Measurements from ENCODE around the gene CTDSP2. TPM values are rescaled to one million over a fixed set of nuclear protein-coding genes. Genes with fewer than 3 reads are reported as not detected.

CTDSP2 gene
- total RNA-seq, 2 experiments from 2014 or later = 44.2 to 118 TPM

GRCh38 chr12:57826400-57826799 lies 20.1 kb downstream of the CTDSP2 start:
- no peak for DNase-seq (ENCODE audit: low spot score)
- BruUV-seq (replicated peaks) = no TSS peak
- H4K20me1 ChIP-seq (ENCODE audit: insufficient read depth, low read length) = no peaks in the 10 kb centered on the region
- no peak overlapping the region for H3K27ac ChIP-seq (ENCODE audit: low read depth, low read length, poor library complexity, severe bottlenecking)
- H3K9me3 ChIP-seq (ENCODE audit: low read length) = no peaks in the 10 kb centered on the region
- H3K4me1 ChIP-seq (ENCODE audit: insufficient read depth, low read length, poor library complexity, severe bottlenecking) = peaks cover 1% of the 10 kb centered on the region
- intact Hi-C loops (cut with micrococcal nuclease; ENCODE audit: unreplicated experiment) = no loop called here
- TF ChIP-seq, protein P1, sequence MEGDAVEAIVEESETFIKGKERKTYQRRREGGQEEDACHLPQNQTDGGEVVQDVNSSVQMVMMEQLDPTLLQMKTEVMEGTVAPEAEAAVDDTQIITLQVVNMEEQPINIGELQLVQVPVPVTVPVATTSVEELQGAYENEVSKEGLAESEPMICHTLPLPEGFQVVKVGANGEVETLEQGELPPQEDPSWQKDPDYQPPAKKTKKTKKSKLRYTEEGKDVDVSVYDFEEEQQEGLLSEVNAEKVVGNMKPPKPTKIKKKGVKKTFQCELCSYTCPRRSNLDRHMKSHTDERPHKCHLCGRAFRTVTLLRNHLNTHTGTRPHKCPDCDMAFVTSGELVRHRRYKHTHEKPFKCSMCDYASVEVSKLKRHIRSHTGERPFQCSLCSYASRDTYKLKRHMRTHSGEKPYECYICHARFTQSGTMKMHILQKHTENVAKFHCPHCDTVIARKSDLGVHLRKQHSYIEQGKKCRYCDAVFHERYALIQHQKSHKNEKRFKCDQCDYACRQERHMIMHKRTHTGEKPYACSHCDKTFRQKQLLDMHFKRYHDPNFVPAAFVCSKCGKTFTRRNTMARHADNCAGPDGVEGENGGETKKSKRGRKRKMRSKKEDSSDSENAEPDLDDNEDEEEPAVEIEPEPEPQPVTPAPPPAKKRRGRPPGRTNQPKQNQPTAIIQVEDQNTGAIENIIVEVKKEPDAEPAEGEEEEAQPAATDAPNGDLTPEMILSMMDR (conservative IDR thresholded peaks at IDR 0.05; ENCODE audit: low read length) = no peak
- TF ChIP-seq EZH2phosphoT487 (IDR thresholded peaks at IDR 0.05; ENCODE audit: borderline replicate concordance, low read depth, low read length) = no peak
- peaks cover 73% of the 10 kb centered on the region for H3K36me3 ChIP-seq (ENCODE audit: insufficient read depth, low read length)
- peaks cover 12% of the 10 kb centered on the region; the same call in 1 of the 2 replicates for H3K79me2 ChIP-seq (ENCODE audit: insufficient read depth, low read depth, low read length)
- no peak overlapping the region for H3K4me3 ChIP-seq (ENCODE audit: low read depth, low read length, poor library complexity, severe bottlenecking)
- no peak overlapping the region for H2AFZ ChIP-seq (ENCODE audit: low read length)
- CTCF ChIA-PET (ENCODE audit: unreplicated experiment) = no interaction called here
- no peaks in the 10 kb centered on the region for H3K9me2 ChIP-seq (ENCODE audit: insufficient read depth, low read length)
- no peak overlapping the region for H3K4me2 ChIP-seq (ENCODE audit: low read length)
- POLR2A ChIA-PET = interaction anchor here (1.1 to 1.3 kb wide), 2 partner anchors 20 to 71 kb away, joined by 3 to 4 read pairs; no protein-coding TSS in a partner anchor

GRCh38 chr12:57825451-57825850 lies 21.1 kb downstream of the CTDSP2 start:
- no peaks in the 10 kb centered on the region for H3K9me3 ChIP-seq (ENCODE audit: low read length)
- no peaks in the 10 kb centered on the region for H3K9me2 ChIP-seq (ENCODE audit: insufficient read depth, low read length)
- TF ChIP-seq, protein P1 (conservative IDR thresholded peaks at IDR 0.05; ENCODE audit: low read length) = no peak
- no peak for TF ChIP-seq EZH2phosphoT487 (IDR thresholded peaks at IDR 0.05; ENCODE audit: borderline replicate concordance, low read depth, low read length)
- no peak for DNase-seq (ENCODE audit: low spot score)
- peaks cover 77% of the 10 kb centered on the region for H3K36me3 ChIP-seq (ENCODE audit: insufficient read depth, low read length)
- H3K27ac ChIP-seq (ENCODE audit: low read depth, low read length, poor library complexity, severe bottlenecking) = no peak overlapping the region
- H3K4me3 ChIP-seq (ENCODE audit: low read depth, low read length, poor library complexity, severe bottlenecking) = no peak overlapping the region
- no peaks in the 10 kb centered on the region for H4K20me1 ChIP-seq (ENCODE audit: insufficient read depth, low read length)
- POLR2A ChIA-PET = interaction anchor here (0.8 to 1.3 kb wide), 3 partner anchors 10 to 70 kb away, joined by 3 to 4 read pairs (median 3); no protein-coding TSS in a partner anchor
- peaks cover 5% of the 10 kb centered on the region; the same call in 1 of the 2 replicates for H3K79me2 ChIP-seq (ENCODE audit: insufficient read depth, low read depth, low read length)
- intact Hi-C loops (cut with micrococcal nuclease; ENCODE audit: unreplicated experiment) = no loop called here
- H2AFZ ChIP-seq (ENCODE audit: low read length) = no peak overlapping the region
- CTCF ChIA-PET (ENCODE audit: unreplicated experiment) = no interaction called here
- no TSS peak for BruUV-seq (replicated peaks)
- H3K4me1 ChIP-seq (ENCODE audit: insufficient read depth, low read length, poor library complexity, severe bottlenecking) = no peaks in the 10 kb centered on the region
- H3K4me2 ChIP-seq (ENCODE audit: low read length) = no peak overlapping the region

DNA sequence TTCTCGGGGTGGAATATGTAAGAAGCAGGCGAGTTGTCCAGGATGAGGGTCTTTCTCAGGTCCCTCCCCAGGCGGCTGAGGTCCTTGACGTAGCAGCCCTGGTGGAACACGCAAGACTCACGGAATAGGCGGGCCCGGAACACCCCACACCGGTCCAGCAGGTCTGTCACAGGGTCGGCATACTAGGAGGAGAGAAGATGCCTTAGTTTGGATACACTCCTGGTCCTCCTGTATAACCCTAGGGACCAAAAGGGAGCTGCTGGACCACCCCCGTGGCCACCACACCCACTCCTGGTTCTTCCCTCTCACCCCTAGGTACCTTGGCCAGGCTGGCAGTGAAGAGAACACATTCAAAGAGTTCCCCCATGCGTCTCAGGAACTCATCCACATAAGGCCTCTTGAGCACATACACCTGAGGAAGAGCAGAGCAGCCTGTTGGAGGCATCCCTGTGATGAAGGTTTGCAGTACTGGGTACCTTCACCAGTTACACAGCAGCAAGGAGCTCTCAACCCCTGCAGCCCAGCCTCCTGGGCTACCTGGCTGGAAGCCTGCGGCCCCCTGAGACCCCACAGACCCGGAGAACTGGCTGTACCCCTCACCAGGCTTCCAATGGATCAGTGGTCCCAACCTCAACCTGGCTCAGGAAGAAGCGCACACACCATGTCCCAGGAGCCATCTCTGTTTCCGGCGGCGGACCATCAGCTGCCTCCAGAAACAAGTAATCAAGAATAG lies 22.5 kb downstream of the CTDSP2 start:
- intact Hi-C loops (cut with micrococcal nuclease; ENCODE audit: unreplicated experiment) = no loop called here
- H3K9me2 ChIP-seq (ENCODE audit: insufficient read depth, low read length) = no peaks in the 10 kb centered on the region
- no peaks in the 10 kb centered on the region for H4K20me1 ChIP-seq (ENCODE audit: insufficient read depth, low read length)
- no TSS peak for BruUV-seq (replicated peaks)
- no peak overlapping the region for H3K4me3 ChIP-seq (ENCODE audit: low read depth, low read length, poor library complexity, severe bottlenecking)
- DNase-seq (ENCODE audit: low spot score) = no peak
- no peak for TF ChIP-seq EZH2phosphoT487 (IDR thresholded peaks at IDR 0.05; ENCODE audit: borderline replicate concordance, low read depth, low read length)
- TF ChIP-seq, protein P1 (conservative IDR thresholded peaks at IDR 0.05; ENCODE audit: low read length) = no peak
- H3K27ac ChIP-seq (ENCODE audit: low read depth, low read length, poor library complexity, severe bottlenecking) = no peak overlapping the region
- peaks cover 74% of the 10 kb centered on the region for H3K36me3 ChIP-seq (ENCODE audit: insufficient read depth, low read length)
- CTCF ChIA-PET (ENCODE audit: unreplicated experiment) = no interaction called here
- POLR2A ChIA-PET = interaction anchor here (0.6 to 1.1 kb wide), 2 partner anchors 71 to 76 kb away, joined by 3 read pairs; no protein-coding TSS in a partner anchor
- no peak overlapping the region for H2AFZ ChIP-seq (ENCODE audit: low read length)
- no peaks in the 10 kb centered on the region for H3K9me3 ChIP-seq (ENCODE audit: low read length)
- H3K4me2 ChIP-seq (ENCODE audit: low read length) = no peak overlapping the region
- H3K4me1 ChIP-seq (ENCODE audit: insufficient read depth, low read length, poor library complexity, severe bottlenecking) = no peaks in the 10 kb centered on the region
- H3K79me2 ChIP-seq (ENCODE audit: insufficient read depth, low read depth, low read length) = no peaks in the 10 kb centered on the region
